SU-DHL-6 (cell line): Measurements from ENCODE around the gene SLC25A1.

Experiments
- EZH2phosphoT487 ChIP-seq: fragments of 200-600 bp; sonication (generic), shearing (Covaris generic); conservative IDR thresholded peaks from 2 replicates; pipeline ENCODE4 v1.6.1; 2018; ENCODE audit warnings: mild to moderate bottlenecking, antibody characterized with exemption, low read length, moderate library complexity, mixed read lengths
- TF ChIP-seq, protein P1 (sequence below): fragments of 200-600 bp; sonication (generic); IDR thresholded peaks from one replicate; pipeline ENCODE4 v1.5.1; 2017; ENCODE audit warnings: antibody characterized with exemption, mild to moderate bottlenecking, low read length, moderate library complexity; ENCODE audit not compliant: insufficient read depth, poor library complexity, severe bottlenecking

DNA sequence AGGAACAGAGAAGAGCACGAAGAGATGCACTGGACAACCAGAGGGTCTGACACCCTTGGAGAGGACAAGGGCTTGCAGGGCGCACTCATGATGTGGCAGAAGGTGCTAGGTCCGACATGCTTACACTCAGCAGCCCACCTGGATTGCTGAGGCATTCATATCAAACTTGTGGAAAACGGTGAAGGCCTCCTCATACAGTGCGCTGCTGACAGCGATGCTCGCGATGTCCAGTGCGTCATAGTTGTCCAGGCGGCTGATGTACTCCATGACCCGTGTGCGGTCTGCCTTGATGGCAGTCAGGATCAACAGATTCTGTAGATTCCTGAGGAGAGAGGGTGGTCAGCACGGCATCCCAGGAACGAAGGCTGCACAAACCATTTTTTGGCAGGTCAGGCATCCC is 31.7 kb upstream of the SLC25A1 start:
- TF ChIP-seq, protein P1, sequence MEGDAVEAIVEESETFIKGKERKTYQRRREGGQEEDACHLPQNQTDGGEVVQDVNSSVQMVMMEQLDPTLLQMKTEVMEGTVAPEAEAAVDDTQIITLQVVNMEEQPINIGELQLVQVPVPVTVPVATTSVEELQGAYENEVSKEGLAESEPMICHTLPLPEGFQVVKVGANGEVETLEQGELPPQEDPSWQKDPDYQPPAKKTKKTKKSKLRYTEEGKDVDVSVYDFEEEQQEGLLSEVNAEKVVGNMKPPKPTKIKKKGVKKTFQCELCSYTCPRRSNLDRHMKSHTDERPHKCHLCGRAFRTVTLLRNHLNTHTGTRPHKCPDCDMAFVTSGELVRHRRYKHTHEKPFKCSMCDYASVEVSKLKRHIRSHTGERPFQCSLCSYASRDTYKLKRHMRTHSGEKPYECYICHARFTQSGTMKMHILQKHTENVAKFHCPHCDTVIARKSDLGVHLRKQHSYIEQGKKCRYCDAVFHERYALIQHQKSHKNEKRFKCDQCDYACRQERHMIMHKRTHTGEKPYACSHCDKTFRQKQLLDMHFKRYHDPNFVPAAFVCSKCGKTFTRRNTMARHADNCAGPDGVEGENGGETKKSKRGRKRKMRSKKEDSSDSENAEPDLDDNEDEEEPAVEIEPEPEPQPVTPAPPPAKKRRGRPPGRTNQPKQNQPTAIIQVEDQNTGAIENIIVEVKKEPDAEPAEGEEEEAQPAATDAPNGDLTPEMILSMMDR, result no peak
- no peak for TF ChIP-seq EZH2phosphoT487
